NT2/D1 (cell line): Measurements from ENCODE around the gene C6.

Source experiments
- SUZ12 ChIP-seq: IDR thresholded peaks from 2 replicates; pipeline ENCODE4 v1.6.1; 2011; ENCODE audit not compliant: insufficient read length, insufficient read depth; ENCODE audit errors: extremely low read depth
- YY1 ChIP-seq: IDR thresholded peaks from 2 replicates; pipeline ENCODE4 v1.6.1; 2011; ENCODE audit not compliant: insufficient read length, insufficient read depth
- ZNF274 ChIP-seq: IDR thresholded peaks from 2 replicates; pipeline ENCODE4 v1.6.1; 2011; ENCODE audit warnings: mild to moderate bottlenecking, low read depth, low read length

- no peak for TF ChIP-seq ZNF274
- no peak for TF ChIP-seq SUZ12
- TF ChIP-seq YY1, result no peak
These were observed 115.7 kb downstream of the C6 start for GRCh38 chr5:41097642-41098041.
